Spleen (tissue), 11 donors: Measurements from ENCODE around the gene RFFL. TPM values are rescaled to one million over a fixed set of nuclear protein-coding genes. Genes with fewer than 3 reads are reported as not detected.
A peak's percentile ranks its signal among the peaks of the same experiment; 100 is the strongest.

Source experiments
- DNase-seq: peaks from one replicate; pipeline ENCODE4 v3.0.0-alpha.2; 2020
- H3K27ac ChIP-seq, 8 donors: fragments of 200-600 bp; sonication (generic) in 7 of 8; 1 replicate in 4 of 8; 2 replicates in 4 of 8; pipeline versions ENCODE4 v1.5.0 to v1.8.0; 2016 to 2021; ENCODE audit warnings: inconsistent platforms in 4 of 8, mild to moderate bottlenecking in 4 of 8, moderate library complexity in 1 of 8
- H3K27me3 ChIP-seq, 7 donors: fragments of 200-600 bp; sonication (generic) in 6 of 7; replicated peaks in 1 of 7; 1 replicate in 4 of 7; 2 replicates in 3 of 7; pipeline versions ENCODE4 v1.5.0 to v1.8.0; 2016 to 2021; ENCODE audit warnings: inconsistent platforms in 3 of 7, mild to moderate bottlenecking in 1 of 7
- H3K36me3 ChIP-seq, 6 donors: fragments of 200-600 bp; sonication (generic) in 5 of 6; 1 replicate in 4 of 6; 2 replicates in 2 of 6; pipeline versions ENCODE4 v1.5.0 to v1.8.0; 2016 to 2021; ENCODE audit warnings: inconsistent platforms in 2 of 6
- H3K4me1 ChIP-seq, 6 donors: fragments of 200-600 bp; sonication (generic) in 5 of 6; 1 replicate in 3 of 6; 2 replicates in 3 of 6; pipeline versions ENCODE4 v1.5.0 to v1.8.0; 2016 to 2021; ENCODE audit warnings: inconsistent platforms in 3 of 6
- H3K4me3 ChIP-seq, 8 donors: fragments of 200-600 bp; sonication (generic) in 7 of 8; 1 replicate in 4 of 8; 2 replicates in 4 of 8; pipeline versions ENCODE4 v1.5.0 to v1.8.0; 2016 to 2021; ENCODE audit warnings: inconsistent platforms in 4 of 8, mild to moderate bottlenecking in 4 of 8, moderate library complexity in 2 of 8
- H3K9me3 ChIP-seq, 8 donors: fragments of 200-600 bp; sonication (generic) in 7 of 8; 1 replicate in 4 of 8; 2 replicates in 4 of 8; pipeline versions ENCODE4 v1.5.0 to v1.8.0; 2016 to 2021; ENCODE audit warnings: inconsistent platforms in 4 of 8
- POLR2A ChIP-seq, 3 donors: fragments of 450-650 bp; IDR thresholded peaks; one replicate each; pipeline ENCODE4 v1.5.1; 2017; ENCODE audit warnings: antibody characterized with exemption in 3 of 3, mild to moderate bottlenecking in 1 of 3
- POLR2AphosphoS5 ChIP-seq, 3 donors: sonication (generic); formaldehyde crosslinking; IDR thresholded peaks; one replicate each; pipeline ENCODE4 v1.5.1; 2017; ENCODE audit warnings: antibody characterized with exemption in 3 of 3
- WGBS, 5 donors: extraction: QIAGEN DNeasy Blood & Tissue Kit in 3 of 5; methylation state at CpG; one replicate each; pipeline versions ENCODE4 v1.1.5 to v1.1.7; 2013 to 2018; 5-methylcytosine and 5-hydroxymethylcytosine counted together
- intact Hi-C: fragments of 100-400 bp; cut with DNase I; formaldehyde crosslinking; loops from one replicate; pipeline ENCODE4 v1.15.0; 2023; ENCODE audit warnings: low total_unique reads
- polyA plus RNA-seq, 3 donors: library from polyadenylated mRNA; stranded (reverse); fragments of 200-250 nt; gene quantifications; one replicate each; pipeline ENCODE4 v1.2.1, GENCODE V29; 2013
- total RNA-seq, 7 donors: library from RNA; depleted of rRNA in 3 of 7; stranded (reverse); fragments of >200 nt in 3 of 7; fragmentation: NEBNext Ultra II Directional in 4 of 7; extraction: Animal tissue kit (Norgen Biotek cat#: 25700) in 4 of 7; gene quantifications; one replicate each; pipeline versions ENCODE4 v1.1.0 to v1.2.1, GENCODE V29; 2016 to 2021
- TF ChIP-seq, protein P1 (sequence below), 11 experiments: fragments of 200-600 bp in 7 of 11; fragments of 450-650 bp in 4 of 11; sonication (generic) in 4 of 11; IDR thresholded peaks in 8 of 11; conservative IDR thresholded peaks in 3 of 11; 1 replicate in 7 of 11; 2 replicates in 4 of 11; pipeline versions ENCODE4 v1.4.0 to v1.8.0; 2016 to 2021; ENCODE audit warnings: antibody characterized with exemption in 11 of 11, inconsistent platforms in 4 of 11, mild to moderate bottlenecking in 1 of 11
- donor health status: healthy with polysubstance abuse.
- donor health status: DM: no; HTN: no; CAD: no; lungs with moderate emphysema.
- donor health status: DM: no; HTN: no; CAD: no.
- donor health status: Bipolar disorder and iron deficiency.
- donor health status: healthy.
- donor health status: DM: no; HTN: no; CAD: no.
- donor health status: DM: yes; HTN: yes; CAD: no.

RFFL gene
- total and polyA plus RNA-seq, 10 donors = 5.7 to 39.7 (median 32.6) TPM

DNA sequence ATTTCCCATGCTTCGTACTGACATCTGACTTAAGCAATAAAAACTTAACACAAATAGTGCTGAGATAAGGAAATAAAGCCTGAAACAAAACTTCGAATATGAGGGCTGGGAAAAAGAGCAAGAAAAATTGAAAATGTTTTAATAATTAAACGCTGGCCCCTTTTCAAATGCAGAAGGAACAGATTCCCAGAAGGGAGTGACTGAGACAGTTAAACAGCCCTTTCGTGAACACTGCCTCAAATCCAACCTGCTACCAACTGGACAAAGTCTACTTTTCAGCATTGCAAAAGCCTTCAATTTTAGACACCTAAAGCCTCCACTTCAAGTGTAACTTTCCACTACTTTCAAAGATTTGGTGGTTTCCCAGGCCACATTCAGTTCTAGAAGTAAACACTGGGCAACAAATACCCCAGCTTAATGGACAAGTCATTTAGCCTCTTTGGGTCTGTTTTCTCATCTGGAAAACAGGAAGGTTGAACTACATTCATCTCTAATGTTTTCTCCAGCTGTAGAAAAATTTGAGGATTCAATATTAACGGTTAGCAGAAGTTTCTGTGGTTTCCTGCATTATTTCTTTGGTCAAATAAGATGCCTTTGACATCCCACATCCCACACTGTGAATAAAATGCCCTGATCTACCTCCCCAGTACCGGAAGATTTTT, 11.8 kb downstream of the RFFL start:
- peak overlapping the region in 2 of 8 donors; percentile 9 to 46 for H3K4me3 ChIP-seq

DNA sequence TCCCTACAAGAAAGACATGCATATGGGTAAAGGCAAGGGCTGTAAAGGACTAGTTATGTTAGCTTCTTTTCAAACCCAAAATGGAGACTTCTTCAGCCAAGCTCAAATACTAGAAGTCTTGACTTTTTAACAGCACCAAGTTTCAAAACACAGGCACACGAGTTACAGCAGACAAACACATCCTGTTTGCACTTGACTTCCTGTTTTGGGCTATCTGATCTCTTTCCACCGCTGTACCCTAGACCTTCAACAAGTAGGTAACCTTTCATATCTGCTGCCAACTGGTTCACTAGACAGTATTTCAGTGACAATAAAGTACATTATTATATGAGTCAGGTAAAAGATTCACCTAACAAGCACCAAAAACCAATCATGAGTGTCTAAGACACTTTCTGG, 12.3 kb downstream of the RFFL start:
- Histone ChIP-seq H3K36me3 (peaks cover 0 to 9% (median 0%) of the 10 kb centered on the region in 6 donors), H3K4me1 (peaks cover 36 to 86% (median 54%) of the 10 kb centered on the region in 6 donors), H3K27ac (peak overlapping the region; percentile 77 to 90 (median 87)), H3K4me3 (peak overlapping the region in 2 of 8 donors; percentile 9 to 46), H3K9me3 (no peaks in the 10 kb centered on the region), H3K27me3 (no peaks in the 10 kb centered on the region)
- DNase-seq = no peak
- intact Hi-C loops = no loop called here
- 0 to 2% (median 1%) methylated on average over 2 of the region's 2 CpGs for WGBS, 5 donors
- no peak for TF ChIP-seq POLR2A (IDR thresholded peaks at IDR 0.05)
- TF ChIP-seq, protein P1, sequence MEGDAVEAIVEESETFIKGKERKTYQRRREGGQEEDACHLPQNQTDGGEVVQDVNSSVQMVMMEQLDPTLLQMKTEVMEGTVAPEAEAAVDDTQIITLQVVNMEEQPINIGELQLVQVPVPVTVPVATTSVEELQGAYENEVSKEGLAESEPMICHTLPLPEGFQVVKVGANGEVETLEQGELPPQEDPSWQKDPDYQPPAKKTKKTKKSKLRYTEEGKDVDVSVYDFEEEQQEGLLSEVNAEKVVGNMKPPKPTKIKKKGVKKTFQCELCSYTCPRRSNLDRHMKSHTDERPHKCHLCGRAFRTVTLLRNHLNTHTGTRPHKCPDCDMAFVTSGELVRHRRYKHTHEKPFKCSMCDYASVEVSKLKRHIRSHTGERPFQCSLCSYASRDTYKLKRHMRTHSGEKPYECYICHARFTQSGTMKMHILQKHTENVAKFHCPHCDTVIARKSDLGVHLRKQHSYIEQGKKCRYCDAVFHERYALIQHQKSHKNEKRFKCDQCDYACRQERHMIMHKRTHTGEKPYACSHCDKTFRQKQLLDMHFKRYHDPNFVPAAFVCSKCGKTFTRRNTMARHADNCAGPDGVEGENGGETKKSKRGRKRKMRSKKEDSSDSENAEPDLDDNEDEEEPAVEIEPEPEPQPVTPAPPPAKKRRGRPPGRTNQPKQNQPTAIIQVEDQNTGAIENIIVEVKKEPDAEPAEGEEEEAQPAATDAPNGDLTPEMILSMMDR (IDR thresholded peaks at IDR 0.05 in 8 of 11, conservative IDR thresholded peaks at IDR 0.05 in 3 of 11) = no peak
- TF ChIP-seq POLR2AphosphoS5 (IDR thresholded peaks at IDR 0.05) = peak in 1 of 3 donors; percentile 75

More for the DNA sequence above, 11.8 kb downstream of the RFFL start:
- no peak for TF ChIP-seq POLR2AphosphoS5 (IDR thresholded peaks at IDR 0.05)
- TF ChIP-seq, protein P1 (IDR thresholded peaks at IDR 0.05 in 8 of 11, conservative IDR thresholded peaks at IDR 0.05 in 3 of 11) = no peak
- no peak for TF ChIP-seq POLR2A (IDR thresholded peaks at IDR 0.05)
- Histone ChIP-seq H3K36me3 (peaks cover 0 to 9% (median 0%) of the 10 kb centered on the region in 6 donors), H3K27ac (peak overlapping the region; percentile 77 to 90 (median 87)), H3K9me3 (no peaks in the 10 kb centered on the region), H3K4me1 (peaks cover 31 to 83% (median 49%) of the 10 kb centered on the region in 6 donors), H3K27me3 (no peaks in the 10 kb centered on the region)
- 9 to 21% (median 16%) methylated on average over 6 of the region's 6 CpGs for WGBS, 5 donors
- no peak for DNase-seq
- intact Hi-C loops = no loop called here

DNA sequence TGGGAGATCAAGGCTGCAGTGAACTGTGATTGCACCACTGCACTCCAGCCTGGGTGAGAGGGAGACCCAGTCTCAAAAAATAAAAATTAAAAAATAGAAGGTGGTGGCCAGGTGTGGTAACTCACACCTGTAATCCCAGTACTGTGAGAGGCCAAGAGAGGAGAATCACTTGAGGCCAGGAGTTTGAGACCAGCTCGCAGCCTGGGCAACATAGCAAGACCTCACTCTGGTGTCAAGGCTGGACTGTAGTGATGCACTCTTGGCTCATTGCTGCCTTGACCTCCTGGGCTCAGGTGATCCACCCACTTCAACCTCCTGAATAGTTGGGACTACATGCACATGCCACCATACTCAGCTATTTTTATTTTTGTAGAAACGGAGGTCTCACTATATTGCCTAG, 13.3 kb downstream of the RFFL start:
- intact Hi-C loops = no loop called here
- Histone ChIP-seq H3K27ac (peak overlapping the region; percentile 77 to 90 (median 87)), H3K36me3 (peaks cover 0 to 7% (median 0%) of the 10 kb centered on the region in 6 donors), H3K9me3 (no peaks in the 10 kb centered on the region), H3K4me1 (peaks cover 43 to 96% (median 65%) of the 10 kb centered on the region in 6 donors), H3K27me3 (no peaks in the 10 kb centered on the region), H3K4me3 (no peak overlapping the region)
- no peak for DNase-seq
- no peak for TF ChIP-seq POLR2A (IDR thresholded peaks at IDR 0.05)
- no peak for TF ChIP-seq POLR2AphosphoS5 (IDR thresholded peaks at IDR 0.05)
- WGBS, 5 donors = 87 to 100% (median 95%) methylated on average over 2 of the region's 2 CpGs

DNA sequence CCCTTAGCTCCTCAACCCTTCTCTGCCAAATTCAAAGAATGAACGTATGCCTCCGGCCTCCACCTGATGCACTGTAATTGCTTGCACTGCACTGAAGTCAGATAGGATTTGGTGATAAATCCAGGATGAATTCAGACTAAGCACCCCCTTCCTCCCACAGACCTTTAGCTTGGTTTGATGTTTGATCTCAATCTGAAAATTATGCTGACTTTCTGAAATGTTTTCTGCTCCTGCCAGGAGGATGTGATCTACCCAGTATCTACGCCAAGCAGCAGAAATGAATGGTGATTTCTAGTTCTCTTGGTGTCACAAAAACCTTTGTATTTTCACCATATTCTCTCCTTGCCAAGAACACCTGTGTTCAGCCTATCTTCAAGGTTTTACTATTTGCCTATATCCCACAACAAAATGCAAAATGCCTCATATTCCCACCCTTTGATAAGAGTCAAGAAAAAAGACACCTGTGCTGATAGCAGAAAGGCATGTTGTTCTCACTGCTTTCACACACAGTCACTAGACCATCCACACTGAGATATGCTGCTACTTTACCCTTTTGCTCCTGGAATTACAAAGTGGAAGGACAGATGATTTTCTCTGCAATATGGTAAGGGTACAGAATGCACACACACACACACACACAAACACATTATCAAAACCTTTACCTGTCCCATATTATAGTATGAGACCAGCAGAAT, 14.7 kb downstream of the RFFL start:
- TF ChIP-seq POLR2A (IDR thresholded peaks at IDR 0.05) (no peak), POLR2AphosphoS5 (IDR thresholded peaks at IDR 0.05) (no peak)
- TF ChIP-seq, protein P1 (IDR thresholded peaks at IDR 0.05 in 8 of 11, conservative IDR thresholded peaks at IDR 0.05 in 3 of 11) = no peak
- Histone ChIP-seq H3K27me3 (no peaks in the 10 kb centered on the region), H3K4me3 (no peak overlapping the region), H3K9me3 (no peaks in the 10 kb centered on the region), H3K27ac (peak overlapping the region in 6 of 8 donors; percentile 23 to 90 (median 88)), H3K36me3 (no peaks in the 10 kb centered on the region), H3K4me1 (peaks cover 46 to 100% (median 71%) of the 10 kb centered on the region in 6 donors)
- 76 to 91% (median 86%) methylated on average over 3 of the region's 3 CpGs for WGBS, 5 donors
- intact Hi-C loops = no loop called here
- no peak for DNase-seq
